Endothelial cell of umbilical vein (primary cell): ENCODE results near the gene TECTB. TPM values are rescaled to one million over a fixed set of nuclear protein-coding genes. Genes with fewer than 3 reads are reported as not detected.

Source experiments
- BruUV-seq: library from RNA; stranded (reverse); fragments of 400-500 nt; replicated peaks from 2 replicates; lab custom pipeline; 2021; lab: Mats Ljungman, UMichigan
- CTCF ChIA-PET: fragments of 300-600, 350-600 bp; sonication (Branson Sonifier 250); formaldehyde crosslinking; loops from one replicate; lab custom pipeline; 2021; ENCODE audit warnings: antibody characterized with exemption, inconsistent platforms; lab: Charles Lee
- POLR2A ChIA-PET: fragments of 300-600, 350-600 bp; sonication (Branson Sonifier 250); formaldehyde crosslinking; loops from one replicate; lab custom pipeline; 2021; ENCODE audit warnings: antibody characterized with exemption, inconsistent platforms; lab: Charles Lee
- DNase-seq: peaks from one replicate; pipeline ENCODE4 v3.0.0-alpha.2; 2011; ENCODE audit warnings: low read depth, low spot score
- FAIRE-seq: peaks from 2 replicates; lab custom pipeline; 2011; peaks lifted over from hg19 to GRCh38; lab: Jason Lieb, UNC
- H2AFZ ChIP-seq: 2 replicates; pipeline ENCODE4 v1.6.0; 2012; ENCODE audit warnings: low read depth, low read length, control low read depth, inconsistent platforms
- H3K27ac ChIP-seq: 2 replicates; pipeline ENCODE4 v1.5.1; 2011; ENCODE audit warnings: low read depth, mild to moderate bottlenecking, control low read depth, low read length, moderate library complexity; ENCODE audit not compliant: insufficient read depth
- H3K27me3 ChIP-seq, 2 experiments: 2 replicates each; pipeline versions ENCODE4 v1.6.0 to v1.6.1; 2011; ENCODE audit warnings: low read length in 2 of 2, mixed read lengths in 1 of 2; ENCODE audit not compliant: control insufficient read depth in 2 of 2, insufficient read depth in 2 of 2
- H3K36me3 ChIP-seq, 2 experiments: 2 replicates in 1 of 2; 3 replicates in 1 of 2; pipeline ENCODE4 v1.5.1; 2011; ENCODE audit warnings: low read length in 2 of 2, mild to moderate bottlenecking in 1 of 2, moderate library complexity in 1 of 2; ENCODE audit not compliant: control insufficient read depth in 2 of 2, insufficient read depth in 2 of 2; ENCODE audit errors: extremely low read depth in 1 of 2
- H3K4me1 ChIP-seq: 3 replicates; pipeline ENCODE4 v1.5.1; 2011; ENCODE audit warnings: mild to moderate bottlenecking, low read length; ENCODE audit not compliant: control insufficient read depth, insufficient read depth; ENCODE audit errors: extremely low read depth
- H3K4me2 ChIP-seq: 2 replicates; pipeline ENCODE4 v1.6.1; 2011; ENCODE audit warnings: low read length, control low read depth, mixed read lengths; ENCODE audit not compliant: insufficient read depth
- H3K4me3 ChIP-seq, 3 experiments: fragments of 200-600 bp in 1 of 3; sonication (generic), shearing (Covaris generic) in 1 of 3; replicated peaks in 1 of 3; 2 replicates each; pipeline ENCODE4 v1.5.1; 2011 to 2016; ENCODE audit warnings: control low read depth in 3 of 3, low read length in 3 of 3, mild to moderate bottlenecking in 2 of 3, inconsistent platforms in 1 of 3, low read depth in 1 of 3, moderate library complexity in 1 of 3; ENCODE audit not compliant: insufficient read depth in 1 of 3
- H3K79me2 ChIP-seq: 2 replicates; pipeline ENCODE4 v1.6.0; 2012; ENCODE audit warnings: low read length, inconsistent platforms; ENCODE audit not compliant: control insufficient read depth, insufficient read depth
- H3K9ac ChIP-seq: replicated peaks from 2 replicates; pipeline ENCODE3; 2011; ENCODE audit warnings: low read length, control low read depth; ENCODE audit not compliant: insufficient read depth; ENCODE audit errors: extremely low read depth
- H3K9me1 ChIP-seq: replicated peaks from 3 replicates; pipeline ENCODE4 v1.6.0; 2011; ENCODE audit warnings: mild to moderate bottlenecking, low read length; ENCODE audit not compliant: control insufficient read depth, insufficient read depth; ENCODE audit errors: extremely low read depth
- H3K9me3 ChIP-seq: replicated peaks from 2 replicates; pipeline ENCODE4 v1.5.1; 2012; ENCODE audit warnings: low read length, inconsistent platforms; ENCODE audit not compliant: control insufficient read depth, insufficient read depth
- H4K20me1 ChIP-seq: replicated peaks from 2 replicates; pipeline ENCODE3; 2011; ENCODE audit warnings: mild to moderate bottlenecking, low read length; ENCODE audit not compliant: control insufficient read depth, insufficient read depth; ENCODE audit errors: extremely low read depth
- CTCF ChIP-seq, 2 donors: IDR thresholded peaks; 1 replicate in 1 of 2; 2 replicates in 1 of 2; pipeline ENCODE4 v1.5.1; 2011; ENCODE audit warnings: low read length in 2 of 2, mild to moderate bottlenecking in 2 of 2, moderate library complexity in 2 of 2, control low read depth in 1 of 2, inconsistent platforms in 1 of 2, low read depth in 1 of 2; ENCODE audit not compliant: insufficient read depth in 1 of 2; ENCODE audit errors: extremely low read depth in 1 of 2
- EZH2 ChIP-seq: IDR thresholded peaks from 2 replicates; pipeline ENCODE4 v1.6.1; 2012; ENCODE audit warnings: borderline replicate concordance, low read depth, mild to moderate bottlenecking, moderate library complexity, low read length, inconsistent platforms; ENCODE audit not compliant: severe bottlenecking
- FOS ChIP-seq: IDR thresholded peaks from 2 replicates; pipeline ENCODE4 v1.6.1; 2011; ENCODE audit warnings: mild to moderate bottlenecking, low read length, moderate library complexity, borderline replicate concordance; ENCODE audit not compliant: insufficient read depth
- GATA2 ChIP-seq: IDR thresholded peaks from 2 replicates; pipeline ENCODE4 v1.7.0; 2011; ENCODE audit warnings: low read depth, mild to moderate bottlenecking, moderate library complexity, mixed read lengths, low read length; ENCODE audit not compliant: insufficient read length, insufficient read depth
- JUN ChIP-seq: IDR thresholded peaks from 2 replicates; pipeline ENCODE4 v1.6.1; 2011; ENCODE audit warnings: borderline replicate concordance, low read depth; ENCODE audit not compliant: insufficient read length, insufficient read depth
- MAX ChIP-seq: IDR thresholded peaks from 2 replicates; pipeline ENCODE4 v1.6.1; 2011; ENCODE audit not compliant: insufficient read depth, insufficient read length
- MYC ChIP-seq: IDR thresholded peaks from one replicate; pipeline ENCODE4 v1.6.1; 2011; ENCODE audit warnings: mild to moderate bottlenecking, low read depth, low read length
- POLR2A ChIP-seq: IDR thresholded peaks from 2 replicates; pipeline ENCODE4 v1.6.1; 2012; ENCODE audit warnings: low read depth, mild to moderate bottlenecking, control low read depth, low read length
- POLR2AphosphoS5 ChIP-seq: IDR thresholded peaks from 2 replicates; pipeline ENCODE4 v1.6.1; 2012; ENCODE audit warnings: low read depth, mild to moderate bottlenecking, control low read depth, low read length, moderate library complexity; ENCODE audit not compliant: insufficient read depth
- dilution Hi-C: fragments of 300-500 bp; cut with MboI; formaldehyde crosslinking; loops from one replicate; pipeline ENCODE4 v1.15.0; 2019; ENCODE audit warnings: low sequenced_read_pairs; ENCODE audit not compliant: extremely low pct_ligation_motif_present
- intact Hi-C: fragments of 100-400 bp; cut with micrococcal nuclease; formaldehyde crosslinking; loops from one replicate; pipeline ENCODE4 v1.10.0; 2022
- polyA plus RNA-seq, 4 experiments: library from polyadenylated mRNA; depleted of rRNA in 3 of 4; stranded (reverse) in 3 of 4; unstranded in 1 of 4; fragments of >200 nt; gene quantifications; 2 replicates each; pipeline versions ENCODE4 v1.2.1 to v1.2.3, GENCODE V29; 2011 to 2012; ENCODE audit warnings: missing spikeins in 1 of 4
- total RNA-seq: library from RNA; stranded (reverse); gene quantifications from 2 replicates; pipeline ENCODE4 v1.2.3, GENCODE V29; 2021

The TECTB gene
- total and polyA plus RNA-seq, 2 donors (not counting 3 experiments of a cell fraction or from before 2014, with no cell fraction given) = not detected

DNA sequence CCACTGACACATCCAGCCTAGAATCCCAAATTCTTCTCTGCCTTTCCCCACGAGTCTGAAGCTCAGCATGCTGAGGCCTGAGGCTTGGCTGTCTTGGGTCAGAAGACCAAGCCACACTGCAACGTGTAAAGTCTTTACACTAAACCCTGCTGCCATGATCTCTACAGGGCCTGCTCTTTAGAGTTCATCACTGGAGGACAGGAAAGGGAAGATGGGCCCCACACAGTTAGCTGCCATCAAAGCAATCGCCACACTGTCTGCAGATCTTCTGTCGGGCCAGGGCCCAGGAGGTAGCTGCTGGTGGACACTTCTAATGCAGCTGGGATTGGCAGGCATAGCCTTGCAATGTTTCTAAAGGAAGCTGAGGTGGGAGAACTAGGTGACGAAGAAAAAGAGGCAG, 8.4 kb upstream of the TECTB start:
- no peak for TF ChIP-seq FOS
- TF ChIP-seq MYC = no peak
- TF ChIP-seq GATA2 = no peak
- TF ChIP-seq CTCF (IDR thresholded peaks at IDR 0.05; ENCODE audit: extremely low read depth in 1 of 2, insufficient read depth in 1 of 2, low read depth in 1 of 2, low read length in 2 of 2) = no peak
- no peak for TF ChIP-seq MAX
- TF ChIP-seq POLR2AphosphoS5 = no peak
- TF ChIP-seq EZH2 = no peak
- TF ChIP-seq POLR2A = no peak
- TF ChIP-seq JUN = no peak
- CTCF ChIA-PET = interaction anchor here (0.6 to 2.1 kb wide), 3 partner anchors 33 to 197 kb away, joined by 3 to 9 read pairs (median 3); no protein-coding TSS in a partner anchor
- H3K4me2 ChIP-seq = no peak overlapping the region
- no peaks in the 10 kb centered on the region for H3K36me3 ChIP-seq
- H3K27ac ChIP-seq = no peak overlapping the region
- H3K9me1 ChIP-seq = no peaks in the 10 kb centered on the region
- BruUV-seq = no TSS peak
- no peak overlapping the region for H2AFZ ChIP-seq
- no peaks in the 10 kb centered on the region for H3K9me3 ChIP-seq
- H3K9ac ChIP-seq = no peak overlapping the region
- FAIRE-seq = no peak
- POLR2A ChIA-PET = no interaction called here
- no peaks in the 10 kb centered on the region for H3K27me3 ChIP-seq
- H3K79me2 ChIP-seq = no peaks in the 10 kb centered on the region
- DNase-seq = no peak
- no peaks in the 10 kb centered on the region for H4K20me1 ChIP-seq
- no peak overlapping the region for H3K4me3 ChIP-seq
- no peaks in the 10 kb centered on the region for H3K4me1 ChIP-seq
- intact Hi-C loops = no loop called here
- dilution Hi-C loops = no loop called here
